HEK293 (cell line): Measurements from ENCODE around the gene HABP4.

Experiments used
- CTCF ChIA-PET: fragments of 350-600 bp; formaldehyde crosslinking; extraction: SDS; loops from one replicate; lab custom pipeline; 2021; ENCODE audit warnings: antibody characterized with exemption; lab: Yijun Ruan, JAX
- POLR2A ChIA-PET: fragments of 300-600 bp; formaldehyde crosslinking; extraction: SDS; loops from one replicate; lab custom pipeline; 2020; ENCODE audit warnings: antibody characterized with exemption, inconsistent platforms; lab: Yijun Ruan, JAX
- H3K27ac ChIP-seq: fragments of 200-500 bp; sonication (Bioruptor generic); 2 replicates; pipeline ENCODE4 v1.5.1; 2014; ENCODE audit warnings: low read depth, low read length, control low read depth, inconsistent platforms; ENCODE audit errors: extremely low read depth
- H3K36me3 ChIP-seq, 2 experiments: fragments of 200-500 bp in 1 of 2; sonication (Bioruptor generic) in 1 of 2; 1 replicate in 1 of 2; 2 replicates in 1 of 2; pipeline ENCODE4 v1.5.1; 2014 to 2017; ENCODE audit warnings: inconsistent platforms in 2 of 2, low read length in 2 of 2; ENCODE audit not compliant: control insufficient read depth in 2 of 2, insufficient read depth in 1 of 2
- H3K4me1 ChIP-seq: fragments of 200-500 bp; sonication (Bioruptor generic); 2 replicates; pipeline ENCODE4 v1.5.1; 2014; ENCODE audit warnings: mild to moderate bottlenecking, low read length, inconsistent platforms; ENCODE audit not compliant: control insufficient read depth, insufficient read depth
- H3K4me3 ChIP-seq: 2 replicates; pipeline ENCODE4 v1.5.1; 2011; ENCODE audit warnings: low read depth, mild to moderate bottlenecking, control low read depth, low read length, moderate library complexity
- H3K9me3 ChIP-seq: fragments of 200-500 bp; sonication (Bioruptor generic); 2 replicates; pipeline ENCODE4 v1.5.1; 2014; ENCODE audit warnings: low read depth, low read length, inconsistent platforms; ENCODE audit not compliant: control insufficient read depth, insufficient read depth
- GLI2 ChIP-seq: fragments of 450-650 bp; formaldehyde crosslinking; IDR thresholded peaks from 2 replicates; pipeline ENCODE4; 2017; ENCODE audit warnings: missing biosample characterization, missing genetic modification characterization, low read depth, borderline replicate concordance
- PRDM1 ChIP-seq: fragments of 450-650 bp; formaldehyde crosslinking; IDR thresholded peaks from 2 replicates; pipeline ENCODE4; 2016; ENCODE audit warnings: missing biosample characterization, missing genetic modification characterization
- PRDM2 ChIP-seq: fragments of 450-650 bp; formaldehyde crosslinking; IDR thresholded peaks from 2 replicates; pipeline ENCODE4 v1.5.1; 2016; ENCODE audit warnings: missing biosample characterization, missing genetic modification characterization, borderline replicate concordance
- PRDM4 ChIP-seq: fragments of 450-650 bp; formaldehyde crosslinking; IDR thresholded peaks from 2 replicates; pipeline ENCODE4 v1.5.1; 2017; ENCODE audit warnings: missing biosample characterization, missing genetic modification characterization
- SP7 ChIP-seq: fragments of 450-650 bp; formaldehyde crosslinking; IDR thresholded peaks from 2 replicates; pipeline ENCODE4 v1.5.1; 2016; ENCODE audit warnings: missing biosample characterization, missing genetic modification characterization
- YY2 ChIP-seq: fragments of 450-650 bp; formaldehyde crosslinking; IDR thresholded peaks from 2 replicates; pipeline ENCODE4 v1.5.1; 2016; ENCODE audit warnings: missing biosample characterization, missing genetic modification characterization
- ZNF148 ChIP-seq: fragments of 450-650 bp; formaldehyde crosslinking; IDR thresholded peaks from 2 replicates; pipeline ENCODE4 v1.5.0; 2017; ENCODE audit warnings: missing biosample characterization, missing genetic modification characterization, borderline replicate concordance
- ZNF174 ChIP-seq: fragments of 450-650 bp; formaldehyde crosslinking; IDR thresholded peaks from 2 replicates; pipeline ENCODE4 v1.5.0; 2017; ENCODE audit warnings: missing biosample characterization, mild to moderate bottlenecking, missing genetic modification characterization
- ZNF2 ChIP-seq: fragments of 450-650 bp; formaldehyde crosslinking; IDR thresholded peaks from 2 replicates; pipeline ENCODE4 v1.5.1; 2016; ENCODE audit warnings: missing biosample characterization, missing genetic modification characterization
- ZNF292 ChIP-seq: fragments of 450-650 bp; formaldehyde crosslinking; IDR thresholded peaks from 2 replicates; pipeline ENCODE4 v1.5.1; 2016; ENCODE audit warnings: low read depth, missing biosample characterization, missing genetic modification characterization, borderline replicate concordance
- ZNF423 ChIP-seq: fragments of 450-650 bp; formaldehyde crosslinking; IDR thresholded peaks from 2 replicates; pipeline ENCODE4 v1.5.1; 2016; ENCODE audit warnings: missing biosample characterization, missing genetic modification characterization
- ZNF514 ChIP-seq: fragments of 450-650 bp; formaldehyde crosslinking; IDR thresholded peaks from 2 replicates; pipeline ENCODE4 v1.5.1; 2016; ENCODE audit warnings: missing biosample characterization, missing genetic modification characterization
- ZNF558 ChIP-seq: fragments of 450-650 bp; formaldehyde crosslinking; IDR thresholded peaks from 2 replicates; pipeline ENCODE4 v1.5.1; 2016; ENCODE audit warnings: missing biosample characterization, missing genetic modification characterization
- ZNF623 ChIP-seq: fragments of 450-650 bp; formaldehyde crosslinking; IDR thresholded peaks from 2 replicates; pipeline ENCODE4 v1.5.1; 2016; ENCODE audit warnings: missing biosample characterization, missing genetic modification characterization
- ZNF701 ChIP-seq: fragments of 450-650 bp; formaldehyde crosslinking; IDR thresholded peaks from 2 replicates; pipeline ENCODE4 v1.5.1; 2016; ENCODE audit warnings: missing biosample characterization, missing genetic modification characterization
- TF ChIP-seq, protein P1 (sequence below): sonication (generic); formaldehyde crosslinking; IDR thresholded peaks from 2 replicates; pipeline ENCODE4 v1.8.1; 2022; ENCODE audit warnings: mild to moderate bottlenecking, moderate library complexity, missing genetic modification reagents
- TF ChIP-seq, protein P2 (sequence below): fragments of 450-650 bp; formaldehyde crosslinking; IDR thresholded peaks from 2 replicates; pipeline ENCODE4 v1.5.1; 2016; ENCODE audit warnings: missing biosample characterization, missing genetic modification characterization
- TF ChIP-seq, protein P3 (sequence below): fragments of 450-650 bp; formaldehyde crosslinking; IDR thresholded peaks from 2 replicates; pipeline ENCODE4 v1.5.1; 2017; ENCODE audit warnings: missing biosample characterization, missing genetic modification characterization
- TF ChIP-seq, protein P4 (sequence below): fragments of 450-650 bp; formaldehyde crosslinking; IDR thresholded peaks from 2 replicates; pipeline ENCODE4 v1.5.1; 2016; ENCODE audit warnings: missing biosample characterization, missing genetic modification characterization

The HABP4 gene

GRCh38 chr9:96509026-96509425 lies 59.1 kb downstream of the HABP4 start (continued):
- TF ChIP-seq PRDM2, result no peak
- no peak for TF ChIP-seq ZNF2 (tag by site-specific recombination)
- no peak for TF ChIP-seq ZNF701 (tag by site-specific recombination)

DNA sequence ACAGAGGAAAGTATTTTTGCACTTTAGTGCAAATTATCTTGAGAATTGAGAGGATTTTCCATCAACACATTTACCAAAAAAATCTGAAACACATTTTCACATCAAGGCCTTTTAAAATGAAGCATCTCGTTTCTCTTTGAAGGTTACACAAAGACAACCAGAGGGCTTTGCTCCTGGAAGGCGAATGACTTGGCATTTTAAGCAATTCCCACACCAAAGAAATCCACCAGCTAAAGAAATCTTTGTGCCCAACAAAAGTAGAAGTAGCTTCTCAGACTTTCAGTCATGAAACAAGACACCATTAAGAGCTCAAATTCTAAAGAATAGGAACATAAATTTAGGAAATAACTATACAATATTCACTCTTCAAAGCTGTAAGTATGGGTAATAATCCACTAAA lies 59.9 kb downstream of the HABP4 start:
- ChIA-PET POLR2A (no interaction called here), CTCF (interaction anchor here (0.6 to 0.8 kb wide), 2 partner anchors 50 to 140 kb away, joined by 3 to 6 read pairs; no protein-coding TSS in a partner anchor)
- TF ChIP-seq SP7 (tag by site-specific recombination), result no peak
- TF ChIP-seq, protein P1, sequence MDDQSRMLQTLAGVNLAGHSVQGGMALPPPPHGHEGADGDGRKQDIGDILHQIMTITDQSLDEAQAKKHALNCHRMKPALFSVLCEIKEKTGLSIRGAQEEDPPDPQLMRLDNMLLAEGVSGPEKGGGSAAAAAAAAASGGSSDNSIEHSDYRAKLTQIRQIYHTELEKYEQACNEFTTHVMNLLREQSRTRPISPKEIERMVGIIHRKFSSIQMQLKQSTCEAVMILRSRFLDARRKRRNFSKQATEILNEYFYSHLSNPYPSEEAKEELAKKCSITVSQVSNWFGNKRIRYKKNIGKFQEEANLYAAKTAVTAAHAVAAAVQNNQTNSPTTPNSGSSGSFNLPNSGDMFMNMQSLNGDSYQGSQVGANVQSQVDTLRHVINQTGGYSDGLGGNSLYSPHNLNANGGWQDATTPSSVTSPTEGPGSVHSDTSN (CRISPR knock-in tag), result no peak
- no peak for TF ChIP-seq ZNF623
- no peak for TF ChIP-seq ZNF148 (tag by site-specific recombination)
- TF ChIP-seq PRDM4 (tag by site-specific recombination), result no peak
- TF ChIP-seq ZNF292 (tag by site-specific recombination), result no peak
- TF ChIP-seq, protein P2, sequence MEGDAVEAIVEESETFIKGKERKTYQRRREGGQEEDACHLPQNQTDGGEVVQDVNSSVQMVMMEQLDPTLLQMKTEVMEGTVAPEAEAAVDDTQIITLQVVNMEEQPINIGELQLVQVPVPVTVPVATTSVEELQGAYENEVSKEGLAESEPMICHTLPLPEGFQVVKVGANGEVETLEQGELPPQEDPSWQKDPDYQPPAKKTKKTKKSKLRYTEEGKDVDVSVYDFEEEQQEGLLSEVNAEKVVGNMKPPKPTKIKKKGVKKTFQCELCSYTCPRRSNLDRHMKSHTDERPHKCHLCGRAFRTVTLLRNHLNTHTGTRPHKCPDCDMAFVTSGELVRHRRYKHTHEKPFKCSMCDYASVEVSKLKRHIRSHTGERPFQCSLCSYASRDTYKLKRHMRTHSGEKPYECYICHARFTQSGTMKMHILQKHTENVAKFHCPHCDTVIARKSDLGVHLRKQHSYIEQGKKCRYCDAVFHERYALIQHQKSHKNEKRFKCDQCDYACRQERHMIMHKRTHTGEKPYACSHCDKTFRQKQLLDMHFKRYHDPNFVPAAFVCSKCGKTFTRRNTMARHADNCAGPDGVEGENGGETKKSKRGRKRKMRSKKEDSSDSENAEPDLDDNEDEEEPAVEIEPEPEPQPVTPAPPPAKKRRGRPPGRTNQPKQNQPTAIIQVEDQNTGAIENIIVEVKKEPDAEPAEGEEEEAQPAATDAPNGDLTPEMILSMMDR (tag by site-specific recombination), result no peak
- no peak for TF ChIP-seq YY2 (tag by site-specific recombination)
- TF ChIP-seq GLI2 (tag by site-specific recombination), result no peak
- no peak for TF ChIP-seq ZNF423 (tag by site-specific recombination)
- no peak for TF ChIP-seq ZNF558 (tag by site-specific recombination)
- TF ChIP-seq ZNF514, result no peak
- TF ChIP-seq, protein P3, sequence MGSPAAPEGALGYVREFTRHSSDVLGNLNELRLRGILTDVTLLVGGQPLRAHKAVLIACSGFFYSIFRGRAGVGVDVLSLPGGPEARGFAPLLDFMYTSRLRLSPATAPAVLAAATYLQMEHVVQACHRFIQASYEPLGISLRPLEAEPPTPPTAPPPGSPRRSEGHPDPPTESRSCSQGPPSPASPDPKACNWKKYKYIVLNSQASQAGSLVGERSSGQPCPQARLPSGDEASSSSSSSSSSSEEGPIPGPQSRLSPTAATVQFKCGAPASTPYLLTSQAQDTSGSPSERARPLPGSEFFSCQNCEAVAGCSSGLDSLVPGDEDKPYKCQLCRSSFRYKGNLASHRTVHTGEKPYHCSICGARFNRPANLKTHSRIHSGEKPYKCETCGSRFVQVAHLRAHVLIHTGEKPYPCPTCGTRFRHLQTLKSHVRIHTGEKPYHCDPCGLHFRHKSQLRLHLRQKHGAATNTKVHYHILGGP (tag by site-specific recombination), result no peak
- TF ChIP-seq PRDM1 (tag by site-specific recombination), result no peak
- no peak for TF ChIP-seq ZNF174 (tag by site-specific recombination)
- TF ChIP-seq, protein P4, sequence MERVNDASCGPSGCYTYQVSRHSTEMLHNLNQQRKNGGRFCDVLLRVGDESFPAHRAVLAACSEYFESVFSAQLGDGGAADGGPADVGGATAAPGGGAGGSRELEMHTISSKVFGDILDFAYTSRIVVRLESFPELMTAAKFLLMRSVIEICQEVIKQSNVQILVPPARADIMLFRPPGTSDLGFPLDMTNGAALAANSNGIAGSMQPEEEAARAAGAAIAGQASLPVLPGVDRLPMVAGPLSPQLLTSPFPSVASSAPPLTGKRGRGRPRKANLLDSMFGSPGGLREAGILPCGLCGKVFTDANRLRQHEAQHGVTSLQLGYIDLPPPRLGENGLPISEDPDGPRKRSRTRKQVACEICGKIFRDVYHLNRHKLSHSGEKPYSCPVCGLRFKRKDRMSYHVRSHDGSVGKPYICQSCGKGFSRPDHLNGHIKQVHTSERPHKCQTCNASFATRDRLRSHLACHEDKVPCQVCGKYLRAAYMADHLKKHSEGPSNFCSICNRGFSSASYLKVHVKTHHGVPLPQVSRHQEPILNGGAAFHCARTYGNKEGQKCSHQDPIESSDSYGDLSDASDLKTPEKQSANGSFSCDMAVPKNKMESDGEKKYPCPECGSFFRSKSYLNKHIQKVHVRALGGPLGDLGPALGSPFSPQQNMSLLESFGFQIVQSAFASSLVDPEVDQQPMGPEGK (tag by site-specific recombination), result no peak
- Histone ChIP-seq H3K4me3 (no peak overlapping the region), H3K9me3 (no peaks in the 10 kb centered on the region), H3K36me3 (peaks cover 0 to 35% of the 10 kb centered on the region in 2 experiments; a peak in 2 of 3 replicates), H3K4me1 (no peaks in the 10 kb centered on the region), H3K27ac (no peak overlapping the region)
